ENCODE data around the gene GRIP1.
A peak's percentile ranks its signal among the peaks of the same experiment; 100 is the strongest.

Gene GRIP1

DNA sequence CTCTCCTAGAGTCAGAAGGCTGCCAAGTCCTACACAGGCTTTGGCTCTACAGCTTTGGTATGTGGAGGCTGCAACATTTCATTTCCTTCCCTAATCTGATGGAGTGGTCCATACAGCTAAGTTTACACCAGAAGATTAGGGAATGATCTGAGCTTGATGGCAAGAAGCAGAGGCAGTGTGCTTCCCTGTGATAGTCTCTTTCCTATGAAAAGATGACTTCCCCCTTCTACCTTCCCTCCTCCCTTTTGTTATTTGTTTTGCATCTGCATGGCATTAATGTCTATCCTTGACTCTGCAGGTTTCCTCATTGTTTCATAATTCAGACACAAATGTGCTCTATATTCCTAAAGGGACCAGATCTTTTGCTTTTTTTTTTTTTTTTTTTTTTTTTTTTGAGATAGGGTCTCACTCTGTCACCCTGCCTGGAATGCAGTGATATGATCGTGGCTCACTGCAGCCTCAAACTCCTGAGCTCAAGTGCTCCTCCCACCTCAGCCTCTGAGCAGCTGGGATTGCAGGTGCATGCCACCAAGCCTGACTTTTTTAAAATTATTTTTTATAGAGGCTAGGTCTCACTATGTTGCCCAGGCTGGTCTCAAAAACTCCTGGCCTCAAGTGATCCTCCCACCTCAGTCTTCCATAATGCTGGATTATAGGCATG lies 76.3 kb downstream of the GRIP1 start:
- H3K4me2 ChIP-seq, result no peak overlapping the region
- H3K36me3 ChIP-seq, result no peaks in the 10 kb centered on the region
- H3K4me1 ChIP-seq, result peaks cover 0 to 15% (median 3%) of the 10 kb centered on the region in 10 experiments; a peak in 6 of 20 replicates
- H3K27me3 ChIP-seq, result no peaks in the 10 kb centered on the region
- H3K27ac ChIP-seq, result no peak overlapping the region
- no peaks in the 10 kb centered on the region for H3K9me3 ChIP-seq (replicated peaks in 1 of 11)
- no peak overlapping the region for H3K9ac ChIP-seq
- TF ChIP-seq Cebpa-rat (IDR thresholded peaks at IDR 0.05), result no peak
- no peak overlapping the region for H3K4me3 ChIP-seq
- H4K20me1 ChIP-seq, result no peaks in the 10 kb centered on the region

GRCh38 chr12:66600903-66601302 lies 78.0 kb downstream of the GRIP1 start:
- Histone ChIP-seq H3K9ac (no peak overlapping the region), H3K27ac (no peak overlapping the region), H3K36me3 (no peaks in the 10 kb centered on the region), H3K4me2 (peak overlapping the region in 3 of 11 experiments; percentile 6 to 26 (median 25); a peak in 5 of 22 replicates), H4K20me1 (no peaks in the 10 kb centered on the region), H3K27me3 (no peaks in the 10 kb centered on the region), H3K9me3 (replicated peaks in 1 of 11) (no peaks in the 10 kb centered on the region), H3K4me1 (peaks cover 0 to 17% (median 3%) of the 10 kb centered on the region in 10 experiments; a peak in 6 of 20 replicates), H3K4me3 (no peak overlapping the region)
- TF ChIP-seq Cebpa-rat (IDR thresholded peaks at IDR 0.05), result no peak

DNA sequence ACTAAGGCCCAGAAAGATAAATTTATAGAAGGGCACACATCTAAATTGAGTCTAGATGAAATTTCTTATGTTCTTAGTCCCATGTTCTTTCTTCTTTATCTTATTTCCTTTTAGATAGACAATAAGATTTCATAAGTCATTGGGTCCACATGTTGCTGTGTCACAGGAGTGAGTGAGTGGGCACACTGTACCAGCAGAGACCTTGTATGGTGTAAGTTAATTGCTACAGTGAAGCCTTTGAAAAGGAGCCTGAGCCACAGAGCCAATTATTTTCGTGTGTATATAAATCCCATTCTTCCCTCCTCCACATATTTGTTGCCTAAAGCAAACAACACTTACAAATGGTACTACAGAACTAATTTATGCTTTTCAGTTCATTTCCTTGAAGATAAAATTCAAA lies 79.1 kb downstream of the GRIP1 start:
- no peak overlapping the region for H3K4me2 ChIP-seq
- H3K9ac ChIP-seq, result no peak overlapping the region
- no peak overlapping the region for H3K27ac ChIP-seq
- H3K27me3 ChIP-seq, result no peaks in the 10 kb centered on the region
- no peak overlapping the region for H3K4me3 ChIP-seq
- no peaks in the 10 kb centered on the region for H3K9me3 ChIP-seq (replicated peaks in 1 of 11)
- H4K20me1 ChIP-seq, result no peaks in the 10 kb centered on the region
- H3K4me1 ChIP-seq, result peaks cover 0 to 17% (median 3%) of the 10 kb centered on the region in 10 experiments; a peak in 6 of 20 replicates
- no peaks in the 10 kb centered on the region for H3K36me3 ChIP-seq
- no peak for TF ChIP-seq Cebpa-rat (IDR thresholded peaks at IDR 0.05)

- no peak for TF ChIP-seq Cebpa-rat (IDR thresholded peaks at IDR 0.05)
- no peaks in the 10 kb centered on the region for H3K9me3 ChIP-seq (replicated peaks in 1 of 11)
- H3K9ac ChIP-seq, result no peak overlapping the region
- no peaks in the 10 kb centered on the region for H4K20me1 ChIP-seq
- H3K4me3 ChIP-seq, result no peak overlapping the region
- peaks cover 0 to 17% (median 3%) of the 10 kb centered on the region in 10 experiments; a peak in 6 of 20 replicates for H3K4me1 ChIP-seq
- H3K27ac ChIP-seq, result no peak overlapping the region
- no peaks in the 10 kb centered on the region for H3K36me3 ChIP-seq
- H3K4me2 ChIP-seq, result peak overlapping the region in 4 of 11 experiments; percentile 6 to 24 (median 19); a peak in 4 of 22 replicates
- no peaks in the 10 kb centered on the region for H3K27me3 ChIP-seq
Measured at GRCh38 chr12:66598608-66599007, 80.3 kb downstream of the GRIP1 start.

GRCh38 chr12:66598079-66598478 lies 80.8 kb downstream of the GRIP1 start:
- TF ChIP-seq Cebpa-rat (IDR thresholded peaks at IDR 0.05), result no peak
- Histone ChIP-seq H3K27ac (no peak overlapping the region), H3K4me3 (no peak overlapping the region), H3K27me3 (no peaks in the 10 kb centered on the region), H3K4me1 (peaks cover 0 to 17% (median 3%) of the 10 kb centered on the region in 10 experiments; a peak in 6 of 20 replicates), H4K20me1 (no peaks in the 10 kb centered on the region), H3K4me2 (no peak overlapping the region), H3K36me3 (no peaks in the 10 kb centered on the region), H3K9ac (no peak overlapping the region), H3K9me3 (replicated peaks in 1 of 11) (no peaks in the 10 kb centered on the region)

- H3K4me1 ChIP-seq, result peaks cover 0 to 12% (median 3%) of the 10 kb centered on the region in 10 experiments; a peak in 6 of 20 replicates
- TF ChIP-seq Cebpa-rat (IDR thresholded peaks at IDR 0.05), result no peak
- no peaks in the 10 kb centered on the region for H4K20me1 ChIP-seq
- H3K4me3 ChIP-seq, result no peak overlapping the region
- no peak overlapping the region for H3K4me2 ChIP-seq
- no peak overlapping the region for H3K9ac ChIP-seq
- H3K36me3 ChIP-seq, result no peaks in the 10 kb centered on the region
- no peaks in the 10 kb centered on the region for H3K9me3 ChIP-seq (replicated peaks in 1 of 11)
- H3K27ac ChIP-seq, result no peak overlapping the region
- H3K27me3 ChIP-seq, result no peaks in the 10 kb centered on the region
Measured at GRCh38 chr12:66596199-66596598, 82.7 kb downstream of the GRIP1 start.

DNA sequence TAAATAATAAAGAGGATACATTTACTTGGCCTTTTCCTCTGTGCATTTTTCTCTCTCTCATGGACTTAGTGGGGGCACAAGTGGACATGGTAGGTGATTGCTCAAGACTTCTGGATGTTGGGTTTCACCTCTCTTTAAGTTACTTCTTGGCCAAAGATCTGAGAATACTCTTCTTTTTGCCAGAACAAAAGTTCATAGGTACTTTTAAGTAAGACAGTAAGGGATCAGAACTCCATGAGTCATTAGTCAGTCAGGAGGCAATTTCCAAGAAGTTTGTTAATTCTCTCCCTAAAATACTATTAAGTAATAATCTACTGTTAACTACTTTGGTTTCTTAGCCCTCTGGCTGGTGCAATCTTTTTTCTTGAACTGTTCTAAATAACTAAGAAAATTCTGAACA lies 84.2 kb downstream of the GRIP1 start:
- no peaks in the 10 kb centered on the region for H3K27me3 ChIP-seq
- H3K9me3 ChIP-seq (replicated peaks in 1 of 11), result no peaks in the 10 kb centered on the region
- H3K4me2 ChIP-seq, result no peak overlapping the region
- no peak for TF ChIP-seq Cebpa-rat (IDR thresholded peaks at IDR 0.05)
- peaks cover 0 to 11% (median 0%) of the 10 kb centered on the region in 10 experiments; a peak in 2 of 20 replicates for H3K4me1 ChIP-seq
- H3K9ac ChIP-seq, result no peak overlapping the region
- H3K4me3 ChIP-seq, result no peak overlapping the region
- no peaks in the 10 kb centered on the region for H3K36me3 ChIP-seq
- H3K27ac ChIP-seq, result no peak overlapping the region
- no peaks in the 10 kb centered on the region for H4K20me1 ChIP-seq

DNA sequence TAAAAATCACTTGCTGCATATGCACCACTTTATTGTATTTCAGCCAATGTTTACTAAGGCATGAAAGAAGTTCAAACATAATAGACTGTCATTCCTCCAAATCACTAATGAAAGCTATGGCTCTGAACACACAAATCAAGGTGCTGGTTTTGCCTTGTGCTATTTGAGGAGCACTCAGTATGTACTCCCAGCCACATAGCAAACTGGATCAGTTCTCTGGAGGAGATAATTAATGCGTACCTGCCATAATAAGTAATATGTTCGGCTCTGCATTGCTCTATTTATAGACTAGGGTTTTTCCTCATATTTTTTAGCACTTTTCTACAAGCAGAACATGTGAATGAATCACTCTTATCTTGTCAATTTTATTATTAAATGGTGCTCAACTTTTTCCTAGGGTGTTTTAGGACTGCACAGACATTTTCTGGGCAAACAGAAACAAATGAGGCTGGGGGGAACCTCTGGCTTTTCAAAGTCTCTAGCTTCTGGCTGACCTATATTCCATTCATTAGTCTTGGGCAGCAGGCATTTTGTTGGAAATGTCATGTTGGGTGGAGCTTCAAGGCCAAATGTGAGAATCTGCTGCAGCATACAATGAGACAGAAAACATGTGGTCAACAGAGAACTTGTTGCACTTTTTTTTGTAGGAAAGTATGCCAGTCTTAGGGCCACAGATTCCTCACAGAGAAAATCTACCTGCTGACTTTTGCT lies 88.4 kb downstream of the GRIP1 start:
- Histone ChIP-seq H3K9me3 (replicated peaks in 1 of 11) (no peaks in the 10 kb centered on the region), H3K4me1 (no peaks in the 10 kb centered on the region), H3K4me2 (no peak overlapping the region), H3K27ac (no peak overlapping the region), H3K27me3 (no peaks in the 10 kb centered on the region), H3K4me3 (no peak overlapping the region), H4K20me1 (no peaks in the 10 kb centered on the region), H3K36me3 (no peaks in the 10 kb centered on the region), H3K9ac (no peak overlapping the region)
- no peak for TF ChIP-seq Cebpa-rat (IDR thresholded peaks at IDR 0.05)

GRCh38 chr12:66589095-66589494 lies 89.8 kb downstream of the GRIP1 start:
- Histone ChIP-seq H3K27me3 (no peaks in the 10 kb centered on the region), H3K4me2 (no peak overlapping the region), H3K4me3 (no peak overlapping the region), H3K36me3 (no peaks in the 10 kb centered on the region), H3K4me1 (no peaks in the 10 kb centered on the region), H3K9me3 (replicated peaks in 1 of 11) (peaks cover 0 to 6% (median 4%) of the 10 kb centered on the region in 11 experiments; a peak in 7 of 22 replicates), H4K20me1 (no peaks in the 10 kb centered on the region), H3K27ac (no peak overlapping the region), H3K9ac (no peak overlapping the region)
- TF ChIP-seq Cebpa-rat (IDR thresholded peaks at IDR 0.05), result no peak

All from BLaER1 treated with 17β-estradiol and CSF1 and Interleukin-3, amounts not matched to agents 10 nM and 100 nM (cell line).